DMS 273 (cell line): ENCODE data around the gene CDKN1B.
A peak's percentile ranks its signal among the peaks of the same experiment; 100 is the strongest.

ENCODE experiments used
- DNase-seq: peaks from one replicate; lab custom pipeline; 2025; ENCODE audit not compliant: unreplicated experiment; lab: John Stamatoyannopoulos, UW

The CDKN1B gene

GRCh38 chr12:12749433-12749832 lies 32.3 kb downstream of the CDKN1B start:
- DNase-seq, result peak; percentile 5

- no peak for DNase-seq
Measured at GRCh38 chr12:12755923-12756322, 38.8 kb downstream of the CDKN1B start.

GRCh38 chr12:12757121-12757520 lies 40.0 kb downstream of the CDKN1B start:
- no peak for DNase-seq

GRCh38 chr12:12759234-12759915 lies 42.2 kb downstream of the CDKN1B start:
- no peak for DNase-seq

GRCh38 chr12:12764824-12765223 lies 47.7 kb downstream of the CDKN1B start:
- no peak for DNase-seq

- no peak for DNase-seq
Measured at GRCh38 chr12:12770262-12770661, 53.1 kb downstream of the CDKN1B start.
